NT2/D1 (cell line): ENCODE measurements around the gene PVALB.

ENCODE experiments used
- SUZ12 ChIP-seq: IDR thresholded peaks from 2 replicates; pipeline ENCODE4 v1.6.1; 2011; ENCODE audit not compliant: insufficient read length, insufficient read depth; ENCODE audit errors: extremely low read depth
- YY1 ChIP-seq: IDR thresholded peaks from 2 replicates; pipeline ENCODE4 v1.6.1; 2011; ENCODE audit not compliant: insufficient read length, insufficient read depth
- ZNF274 ChIP-seq: IDR thresholded peaks from 2 replicates; pipeline ENCODE4 v1.6.1; 2011; ENCODE audit warnings: mild to moderate bottlenecking, low read depth, low read length

- no peak for TF ChIP-seq SUZ12
- no peak for TF ChIP-seq YY1
- no peak for TF ChIP-seq ZNF274
Measured at GRCh38 chr22:36797911-36798673, 18.7 kb downstream of the PVALB start.
